Glomerular visceral epithelial cell (primary cell): ENCODE measurements around the gene NEK6.

Experiments used
- DNase-seq: peaks from one replicate; pipeline ENCODE4 v3.0.0-alpha.2; 2016; ENCODE audit errors: extremely low spot score

NEK6 gene

GRCh38 chr9:124321935-124322334, 64.2 kb downstream of the NEK6 start:
- no peak for DNase-seq

- DNase-seq, result no peak
Measured at GRCh38 chr9:124322618-124323432, 65.1 kb downstream of the NEK6 start.

- no peak for DNase-seq
Measured at GRCh38 chr9:124323904-124324303, 66.2 kb downstream of the NEK6 start.

- DNase-seq, result no peak
Measured at GRCh38 chr9:124325816-124326215, 68.1 kb downstream of the NEK6 start.

- DNase-seq, result no peak
Measured at GRCh38 chr9:124326378-124326777, 68.6 kb downstream of the NEK6 start.

- no peak for DNase-seq
Measured at GRCh38 chr9:124327491-124327890, 69.7 kb downstream of the NEK6 start.

GRCh38 chr9:124328285-124328684, 70.5 kb downstream of the NEK6 start:
- no peak for DNase-seq

GRCh38 chr9:124329206-124329792, 71.5 kb downstream of the NEK6 start:
- DNase-seq, result no peak

- DNase-seq, result no peak
Measured at GRCh38 chr9:124330011-124330697, 72.4 kb downstream of the NEK6 start.

- DNase-seq, result no peak
Measured at GRCh38 chr9:124331580-124331979, 73.8 kb downstream of the NEK6 start.

GRCh38 chr9:124332361-124333202, 74.8 kb downstream of the NEK6 start:
- DNase-seq, result no peak

GRCh38 chr9:124333203-124333579, 75.4 kb downstream of the NEK6 start:
- no peak for DNase-seq

GRCh38 chr9:124334568-124335319, 77.0 kb downstream of the NEK6 start:
- DNase-seq, result no peak

- no peak for DNase-seq
Measured at GRCh38 chr9:124335320-124335707, 77.6 kb downstream of the NEK6 start.

- DNase-seq, result no peak
Measured at GRCh38 chr9:124337562-124337961, 79.8 kb downstream of the NEK6 start.

GRCh38 chr9:124339603-124340146, 81.9 kb downstream of the NEK6 start:
- DNase-seq, result no peak

- DNase-seq, result no peak
Measured at GRCh38 chr9:124340219-124341069, 82.7 kb downstream of the NEK6 start.

GRCh38 chr9:124341455-124342170, 83.9 kb downstream of the NEK6 start:
- DNase-seq, result no peak

- no peak for DNase-seq
Measured at GRCh38 chr9:124342402-124342775, 84.6 kb downstream of the NEK6 start.
